Astrocyte (in vitro differentiated cells and primary cell): ENCODE data around the gene AARS1. TPM values are rescaled to one million over a fixed set of nuclear protein-coding genes. Genes with fewer than 3 reads are reported as not detected.

Experiments
- DNase-seq: peaks from one replicate; pipeline ENCODE4 v3.0.0-alpha.2; 2010; ENCODE audit warnings: low read depth
- FAIRE-seq: peaks from 2 replicates; lab custom pipeline; 2011; peaks lifted over from hg19 to GRCh38; lab: Jason Lieb, UNC
- H2AFZ ChIP-seq: 2 replicates; pipeline ENCODE4 v1.6.0; 2012; ENCODE audit warnings: low read depth, low read length, inconsistent platforms
- H3K27ac ChIP-seq: 2 replicates; pipeline ENCODE4 v1.5.1; 2011; ENCODE audit warnings: low read depth, low read length, inconsistent platforms
- H3K27me3 ChIP-seq: 2 replicates; pipeline ENCODE4 v1.6.0; 2011; ENCODE audit warnings: low read length, inconsistent platforms; ENCODE audit not compliant: insufficient read depth
- H3K36me3 ChIP-seq: 2 replicates; pipeline ENCODE4 v1.5.1; 2011; ENCODE audit warnings: low read length, inconsistent platforms; ENCODE audit not compliant: insufficient read depth
- H3K4me1 ChIP-seq: 2 replicates; pipeline ENCODE4 v1.5.1; 2011; ENCODE audit warnings: low read length, inconsistent platforms; ENCODE audit not compliant: insufficient read depth
- H3K4me2 ChIP-seq: 2 replicates; pipeline ENCODE4 v1.6.0; 2012; ENCODE audit warnings: low read length, inconsistent platforms
- H3K4me3 ChIP-seq: 2 replicates; pipeline ENCODE4 v1.5.1; 2011; ENCODE audit warnings: low read depth, mild to moderate bottlenecking, low read length, inconsistent platforms; ENCODE audit not compliant: insufficient read depth
- H3K79me2 ChIP-seq: 2 replicates; pipeline ENCODE4 v1.6.0; 2012; ENCODE audit warnings: mild to moderate bottlenecking, low read length, inconsistent platforms; ENCODE audit not compliant: insufficient read depth
- H3K9ac ChIP-seq: 2 replicates; pipeline ENCODE4 v1.6.0; 2012; ENCODE audit warnings: mild to moderate bottlenecking, low read length, inconsistent platforms
- H3K9me3 ChIP-seq: 2 replicates; pipeline ENCODE4 v1.5.1; 2012; ENCODE audit warnings: low read depth, mild to moderate bottlenecking, low read length, inconsistent platforms; ENCODE audit not compliant: insufficient read depth
- H4K20me1 ChIP-seq: 2 replicates; pipeline ENCODE4 v1.6.0; 2012; ENCODE audit warnings: low read length, inconsistent platforms; ENCODE audit not compliant: insufficient read depth
- H3K27ac Mint-ChIP-seq: one replicate; pipeline ENCODE4 v1.8.0; 2021; ENCODE audit warnings: mild to moderate bottlenecking, mixed read lengths; ENCODE audit not compliant: unreplicated experiment
- H3K27me3 Mint-ChIP-seq: one replicate; pipeline ENCODE4 v1.8.0; 2021; ENCODE audit warnings: low read depth, mixed read lengths; ENCODE audit not compliant: unreplicated experiment
- H3K36me3 Mint-ChIP-seq: one replicate; pipeline ENCODE4 v1.8.0; 2021; ENCODE audit warnings: low read depth, mixed read lengths; ENCODE audit not compliant: unreplicated experiment
- H3K4me1 Mint-ChIP-seq: one replicate; pipeline ENCODE4 v1.8.0; 2021; ENCODE audit warnings: low read depth, mixed read lengths; ENCODE audit not compliant: unreplicated experiment
- H3K4me3 Mint-ChIP-seq: one replicate; pipeline ENCODE4 v1.8.0; 2021; ENCODE audit warnings: mild to moderate bottlenecking, moderate library complexity, mixed read lengths; ENCODE audit not compliant: unreplicated experiment
- H3K9me3 Mint-ChIP-seq: one replicate; pipeline ENCODE4 v1.8.0; 2021; ENCODE audit warnings: mild to moderate bottlenecking, mixed read lengths; ENCODE audit not compliant: unreplicated experiment
- EZH2 ChIP-seq: IDR thresholded peaks from 2 replicates; pipeline ENCODE4 v1.6.1; 2012; ENCODE audit warnings: mild to moderate bottlenecking, low read length, inconsistent platforms; ENCODE audit not compliant: insufficient read depth
- total RNA-seq: library from RNA; stranded (reverse); gene quantifications from 2 replicates; pipeline ENCODE4 v1.2.1, GENCODE V29; 2021
- TF ChIP-seq, protein P1 (sequence below): IDR thresholded peaks from 2 replicates; pipeline ENCODE4 v1.5.1; 2011; ENCODE audit warnings: low read depth, mild to moderate bottlenecking, inconsistent platforms, low read length, moderate library complexity; ENCODE audit not compliant: insufficient read depth

The AARS1 gene
- total RNA-seq, 1 donor from 2014 or later, result 157 TPM

DNA sequence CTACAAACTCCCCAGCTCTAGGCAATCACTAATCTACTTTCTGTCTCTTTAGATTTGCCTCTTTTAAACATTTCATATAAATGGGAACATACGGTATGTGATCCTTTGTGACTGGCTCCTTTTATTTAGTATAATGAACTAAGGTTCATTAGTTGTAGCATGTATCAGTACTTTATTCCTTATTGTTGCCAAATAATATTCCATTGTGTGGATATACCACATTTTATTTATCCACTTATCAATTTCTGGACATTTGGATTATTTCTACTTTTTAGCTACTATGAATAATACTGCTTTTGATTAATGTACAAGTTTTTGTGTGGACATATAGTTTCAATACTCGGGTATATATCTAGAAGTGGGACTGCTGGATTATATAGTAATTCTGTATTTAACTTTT lies 17.6 kb upstream of the AARS1 start:
- Mint-ChIP-seq H3K27ac (no peak overlapping the region), H3K27me3 (no peaks in the 10 kb centered on the region), H3K4me1 (peaks cover 7% of the 10 kb centered on the region), H3K9me3 (no peaks in the 10 kb centered on the region), H3K36me3 (peaks cover 7% of the 10 kb centered on the region), H3K4me3 (no peak overlapping the region)
- Histone ChIP-seq H4K20me1 (peaks cover 22% of the 10 kb centered on the region), H3K9me3 (no peaks in the 10 kb centered on the region), H3K4me2 (no peak overlapping the region), H3K27ac (no peak overlapping the region), H3K4me3 (no peak overlapping the region), H2AFZ (no peak overlapping the region), H3K36me3 (peaks cover 3% of the 10 kb centered on the region), H3K27me3 (no peaks in the 10 kb centered on the region), H3K4me1 (peaks cover 5% of the 10 kb centered on the region), H3K9ac (no peak overlapping the region), H3K79me2 (peaks cover 66% of the 10 kb centered on the region)
- TF ChIP-seq, protein P1, sequence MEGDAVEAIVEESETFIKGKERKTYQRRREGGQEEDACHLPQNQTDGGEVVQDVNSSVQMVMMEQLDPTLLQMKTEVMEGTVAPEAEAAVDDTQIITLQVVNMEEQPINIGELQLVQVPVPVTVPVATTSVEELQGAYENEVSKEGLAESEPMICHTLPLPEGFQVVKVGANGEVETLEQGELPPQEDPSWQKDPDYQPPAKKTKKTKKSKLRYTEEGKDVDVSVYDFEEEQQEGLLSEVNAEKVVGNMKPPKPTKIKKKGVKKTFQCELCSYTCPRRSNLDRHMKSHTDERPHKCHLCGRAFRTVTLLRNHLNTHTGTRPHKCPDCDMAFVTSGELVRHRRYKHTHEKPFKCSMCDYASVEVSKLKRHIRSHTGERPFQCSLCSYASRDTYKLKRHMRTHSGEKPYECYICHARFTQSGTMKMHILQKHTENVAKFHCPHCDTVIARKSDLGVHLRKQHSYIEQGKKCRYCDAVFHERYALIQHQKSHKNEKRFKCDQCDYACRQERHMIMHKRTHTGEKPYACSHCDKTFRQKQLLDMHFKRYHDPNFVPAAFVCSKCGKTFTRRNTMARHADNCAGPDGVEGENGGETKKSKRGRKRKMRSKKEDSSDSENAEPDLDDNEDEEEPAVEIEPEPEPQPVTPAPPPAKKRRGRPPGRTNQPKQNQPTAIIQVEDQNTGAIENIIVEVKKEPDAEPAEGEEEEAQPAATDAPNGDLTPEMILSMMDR, result no peak
- no peak for TF ChIP-seq EZH2
- FAIRE-seq (no peak), DNase-seq (no peak)

GRCh38 chr16:70304892-70305448 lies 15.7 kb upstream of the AARS1 start:
- H3K36me3 ChIP-seq, result peaks cover 3% of the 10 kb centered on the region
- H3K79me2 ChIP-seq, result peaks cover 81% of the 10 kb centered on the region
- FAIRE-seq, result no peak
- peaks cover 22% of the 10 kb centered on the region for H4K20me1 ChIP-seq
- no peaks in the 10 kb centered on the region for H3K27me3 ChIP-seq
- no peak overlapping the region for H3K27ac Mint-ChIP-seq
- H3K4me2 ChIP-seq, result no peak overlapping the region
- DNase-seq, result no peak
- no peak overlapping the region for H2AFZ ChIP-seq
- H3K9me3 Mint-ChIP-seq, result peaks cover 6% of the 10 kb centered on the region
- H3K4me1 Mint-ChIP-seq, result peaks cover 9% of the 10 kb centered on the region
- TF ChIP-seq, protein P1, result no peak
- TF ChIP-seq EZH2, result no peak
- H3K4me3 ChIP-seq, result no peak overlapping the region
- no peak overlapping the region for H3K4me3 Mint-ChIP-seq
- H3K36me3 Mint-ChIP-seq, result peaks cover 4% of the 10 kb centered on the region
- H3K9ac ChIP-seq, result peak overlapping the region; percentile 43
- peaks cover 3% of the 10 kb centered on the region for H3K9me3 ChIP-seq
- H3K4me1 ChIP-seq, result peaks cover 5% of the 10 kb centered on the region
- H3K27me3 Mint-ChIP-seq, result no peaks in the 10 kb centered on the region
- no peak overlapping the region for H3K27ac ChIP-seq

DNA sequence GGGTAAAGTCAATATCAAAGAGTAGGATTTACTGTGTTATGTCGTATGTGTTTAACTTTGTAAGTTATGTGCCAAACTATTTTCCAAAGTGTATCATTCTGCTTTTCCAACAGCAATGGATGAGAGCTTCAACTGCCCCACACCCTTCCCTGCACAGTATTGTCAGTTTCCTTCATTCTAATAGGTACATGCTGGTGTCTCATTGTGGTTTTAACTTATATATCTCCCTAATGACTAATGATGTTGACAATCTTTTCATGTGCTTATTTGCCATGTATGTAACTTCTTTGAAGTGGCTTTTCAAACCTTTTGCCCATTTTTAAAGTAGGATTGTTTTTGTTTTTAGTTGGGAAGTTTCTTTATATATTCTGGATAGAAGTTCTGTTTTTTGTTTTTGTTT lies 13.4 kb upstream of the AARS1 start:
- Mint-ChIP-seq H3K4me1 (peaks cover 13% of the 10 kb centered on the region), H3K36me3 (peaks cover 1% of the 10 kb centered on the region), H3K9me3 (peaks cover 6% of the 10 kb centered on the region), H3K27ac (no peak overlapping the region), H3K27me3 (no peaks in the 10 kb centered on the region), H3K4me3 (no peak overlapping the region)
- Histone ChIP-seq H3K9ac (no peak overlapping the region), H3K27me3 (no peaks in the 10 kb centered on the region), H3K79me2 (peaks cover 83% of the 10 kb centered on the region), H3K36me3 (peaks cover 3% of the 10 kb centered on the region), H3K4me3 (no peak overlapping the region), H3K4me2 (no peak overlapping the region), H2AFZ (no peak overlapping the region), H4K20me1 (peaks cover 22% of the 10 kb centered on the region), H3K9me3 (peaks cover 3% of the 10 kb centered on the region), H3K4me1 (peaks cover 14% of the 10 kb centered on the region), H3K27ac (no peak overlapping the region)
- DNase-seq, result no peak
- no peak for FAIRE-seq
- TF ChIP-seq, protein P1, result no peak
- no peak for TF ChIP-seq EZH2
